ENCODE data around the gene COMMD6. TPM values are rescaled to one million over a fixed set of nuclear protein-coding genes. Genes with fewer than 3 reads are reported as not detected.

The COMMD6 gene
- total and polyA plus RNA-seq, 12 donors: 60.7 to 599 (median 317) TPM

DNA sequence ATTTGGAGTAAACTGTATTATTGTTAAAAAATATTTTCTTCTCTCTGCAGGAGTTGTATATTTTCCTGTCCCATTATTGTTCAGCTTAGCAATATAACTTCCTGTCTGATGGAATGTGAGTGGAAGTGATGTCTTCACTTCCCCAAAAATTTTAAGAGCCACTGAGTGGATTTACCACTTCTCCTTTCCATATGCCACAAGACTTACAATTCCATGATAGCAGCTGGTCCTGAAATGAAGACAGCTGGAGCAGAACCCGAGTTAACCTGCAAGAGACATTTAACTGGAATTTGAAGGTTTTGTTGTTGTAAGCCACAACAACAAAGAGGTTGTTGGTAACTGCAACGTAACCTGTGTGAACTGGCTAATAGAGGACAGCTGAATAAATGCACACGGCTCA is 32.3 kb downstream of the COMMD6 start:
- H3K36me3 ChIP-seq (replicated peaks in 1 of 2): no peaks in the 10 kb centered on the region
- no peak overlapping the region for H3K27ac ChIP-seq

DNA sequence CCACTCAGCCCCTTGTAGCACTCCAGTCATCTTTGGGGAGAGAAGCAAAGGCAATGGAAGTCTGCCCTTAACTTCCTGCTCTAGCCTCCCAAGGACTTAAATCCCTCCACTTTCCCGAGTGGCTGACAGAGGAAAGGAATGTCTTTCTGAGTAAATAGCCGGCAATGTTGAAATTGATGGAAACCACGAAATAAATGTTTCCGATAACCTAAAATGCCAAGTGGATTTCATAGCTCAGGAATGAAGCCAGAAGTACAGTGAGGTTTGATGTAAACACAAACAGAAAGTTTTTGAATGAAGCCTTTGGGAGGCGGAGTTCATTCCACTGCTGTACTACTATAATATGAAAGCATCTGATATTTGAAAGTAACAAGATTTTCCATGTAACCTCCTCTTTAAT is 41.7 kb downstream of the COMMD6 start:
- Histone ChIP-seq H3K4me1 (replicated peaks in 1 of 2) (no peaks in the 10 kb centered on the region), H3K36me3 (replicated peaks in 1 of 2) (no peaks in the 10 kb centered on the region), H3K27me3 (no peaks in the 10 kb centered on the region), H3K4me3 (no peak overlapping the region), H3K9me3 (replicated peaks in 1 of 3) (no peaks in the 10 kb centered on the region), H3K27ac (no peak overlapping the region)
- TF ChIP-seq, protein P1, sequence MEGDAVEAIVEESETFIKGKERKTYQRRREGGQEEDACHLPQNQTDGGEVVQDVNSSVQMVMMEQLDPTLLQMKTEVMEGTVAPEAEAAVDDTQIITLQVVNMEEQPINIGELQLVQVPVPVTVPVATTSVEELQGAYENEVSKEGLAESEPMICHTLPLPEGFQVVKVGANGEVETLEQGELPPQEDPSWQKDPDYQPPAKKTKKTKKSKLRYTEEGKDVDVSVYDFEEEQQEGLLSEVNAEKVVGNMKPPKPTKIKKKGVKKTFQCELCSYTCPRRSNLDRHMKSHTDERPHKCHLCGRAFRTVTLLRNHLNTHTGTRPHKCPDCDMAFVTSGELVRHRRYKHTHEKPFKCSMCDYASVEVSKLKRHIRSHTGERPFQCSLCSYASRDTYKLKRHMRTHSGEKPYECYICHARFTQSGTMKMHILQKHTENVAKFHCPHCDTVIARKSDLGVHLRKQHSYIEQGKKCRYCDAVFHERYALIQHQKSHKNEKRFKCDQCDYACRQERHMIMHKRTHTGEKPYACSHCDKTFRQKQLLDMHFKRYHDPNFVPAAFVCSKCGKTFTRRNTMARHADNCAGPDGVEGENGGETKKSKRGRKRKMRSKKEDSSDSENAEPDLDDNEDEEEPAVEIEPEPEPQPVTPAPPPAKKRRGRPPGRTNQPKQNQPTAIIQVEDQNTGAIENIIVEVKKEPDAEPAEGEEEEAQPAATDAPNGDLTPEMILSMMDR (IDR thresholded peaks at IDR 0.05): no peak
- no peak for TF ChIP-seq POLR2A (IDR thresholded peaks at IDR 0.05)
- intact Hi-C loops (cut with DNase I): no loop called here
- WGBS, 4 donors: 88 to 90% (median 88%) methylated on average over 5 of the region's 5 CpGs
- no peak for DNase-seq

More for the DNA sequence above, 32.3 kb downstream of the COMMD6 start:
- intact Hi-C loops (cut with DNase I): no loop called here
- H3K4me1 ChIP-seq (replicated peaks in 1 of 2): no peaks in the 10 kb centered on the region
- no peaks in the 10 kb centered on the region for H3K27me3 ChIP-seq
- no peak overlapping the region for H3K4me3 ChIP-seq
- DNase-seq: no peak
- 70 to 76% (median 73%) methylated on average over 3 of the region's 3 CpGs for WGBS, 4 donors
- TF ChIP-seq, protein P1 (IDR thresholded peaks at IDR 0.05): no peak
- no peak for TF ChIP-seq POLR2A (IDR thresholded peaks at IDR 0.05)
- no peaks in the 10 kb centered on the region for H3K9me3 ChIP-seq (replicated peaks in 1 of 3)

DNA sequence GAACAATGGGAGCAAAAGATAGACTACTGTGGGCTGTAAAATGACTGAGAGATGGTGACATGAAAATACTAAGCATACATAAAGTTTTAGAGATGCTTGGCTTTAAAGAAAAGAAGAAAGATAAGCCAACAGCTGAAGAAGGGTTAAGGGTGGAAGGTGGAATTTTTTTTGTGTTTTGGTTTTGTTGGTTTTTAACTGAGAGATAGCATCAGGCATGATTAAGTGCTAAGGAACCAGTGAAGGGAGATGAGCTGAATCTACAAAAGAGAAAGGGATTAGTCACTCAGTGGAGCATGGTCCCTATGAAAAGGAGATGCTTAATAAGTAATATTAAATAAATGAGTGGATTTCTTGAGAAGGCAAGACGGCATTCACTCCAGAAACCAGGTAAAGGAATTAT is 43.1 kb downstream of the COMMD6 start:
- intact Hi-C loops (cut with DNase I): no loop called here
- TF ChIP-seq, protein P1 (IDR thresholded peaks at IDR 0.05): no peak
- no peak for TF ChIP-seq POLR2A (IDR thresholded peaks at IDR 0.05)
- no peak overlapping the region for H3K27ac ChIP-seq
- no peaks in the 10 kb centered on the region for H3K27me3 ChIP-seq
- 56 to 86% (median 76%) methylated on average over 1 of the region's 1 CpG for WGBS, 4 donors
- H3K36me3 ChIP-seq (replicated peaks in 1 of 2): no peaks in the 10 kb centered on the region
- DNase-seq: no peak
- H3K4me1 ChIP-seq (replicated peaks in 1 of 2): peaks cover 7 to 9% of the 10 kb centered on the region in 2 donors
- no peaks in the 10 kb centered on the region for H3K9me3 ChIP-seq (replicated peaks in 1 of 3)
- no peak overlapping the region for H3K4me3 ChIP-seq

DNA sequence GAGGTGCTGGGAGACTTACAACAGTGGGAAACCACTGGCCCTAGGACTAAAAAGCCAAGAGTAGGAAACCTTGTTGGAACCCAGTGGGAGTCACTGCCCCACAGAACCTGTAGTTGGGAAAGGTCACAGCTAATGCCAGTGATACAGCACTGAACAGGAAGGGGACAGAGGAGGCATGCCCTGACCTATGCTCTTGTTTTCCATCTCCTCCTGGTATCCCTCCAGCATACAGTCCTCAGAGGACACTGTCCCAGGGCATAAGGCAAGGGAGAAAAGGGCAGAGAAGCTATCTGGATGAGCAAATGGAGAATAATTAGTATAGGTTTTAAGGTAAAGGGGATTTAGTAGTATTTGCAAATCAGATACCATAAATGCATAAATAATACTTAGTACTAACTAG is 44.5 kb downstream of the COMMD6 start:
- intact Hi-C loops (cut with DNase I): no loop called here
- peaks cover 9 to 12% of the 10 kb centered on the region in 2 donors for H3K4me1 ChIP-seq (replicated peaks in 1 of 2)
- H3K27me3 ChIP-seq: no peaks in the 10 kb centered on the region
- H3K27ac ChIP-seq: no peak overlapping the region
- no peaks in the 10 kb centered on the region for H3K36me3 ChIP-seq (replicated peaks in 1 of 2)
- no peaks in the 10 kb centered on the region for H3K9me3 ChIP-seq (replicated peaks in 1 of 3)
- TF ChIP-seq, protein P1 (IDR thresholded peaks at IDR 0.05): no peak
- TF ChIP-seq POLR2A (IDR thresholded peaks at IDR 0.05): no peak
- no peak for DNase-seq
- H3K4me3 ChIP-seq: no peak overlapping the region

All from adrenal gland (tissue), 12 donors.